PC-3 (cell line): Measurements from ENCODE around the gene CYB5R3. TPM values are rescaled to one million over a fixed set of nuclear protein-coding genes. Genes with fewer than 3 reads are reported as not detected.

Experiments
- ATAC-seq: fragments of 200-7000 bp; cut with Tn5 transposase; 2 replicates; pipeline ENCODE4 v1.9.1; 2020; ENCODE audit warnings: mild to moderate bottlenecking, moderate library complexity
- BruUV-seq: library from RNA; stranded (reverse); fragments of 400-500 nt; replicated peaks from 2 replicates; lab custom pipeline; 2021; lab: Mats Ljungman, UMichigan
- CTCF ChIA-PET: fragments of 300-600 bp; sonication (Branson Sonifier 250); formaldehyde crosslinking; loops from one replicate; lab custom pipeline; 2022; ENCODE audit warnings: antibody characterized with exemption; lab: Charles Lee
- POLR2A ChIA-PET: fragments of 300-600 bp; sonication (Branson Sonifier 250); formaldehyde crosslinking; loops from one replicate; lab custom pipeline; 2022; ENCODE audit warnings: antibody characterized with exemption; ENCODE audit not compliant: unreplicated experiment; lab: Charles Lee
- DNase-seq: peaks from one replicate; pipeline ENCODE4 v3.0.0-alpha.2; 2015
- H2AFZ ChIP-seq: fragments of 300-600 bp; sonication (generic); 2 replicates; pipeline ENCODE4 v1.6.0; 2016; ENCODE audit warnings: antibody characterized with exemption, low read length
- H3F3A ChIP-seq: fragments of 300-600 bp; sonication (generic); one replicate; pipeline ENCODE4 v1.6.0; 2017; ENCODE audit warnings: antibody characterized with exemption, low read length, control low read depth, mild to moderate bottlenecking; ENCODE audit not compliant: unreplicated experiment
- H3K27ac ChIP-seq: fragments of 300-600 bp; sonication (generic); 2 replicates; pipeline ENCODE4 v1.5.1; 2016; ENCODE audit warnings: mild to moderate bottlenecking, low read length
- H3K27me3 ChIP-seq: fragments of 300-600 bp; sonication (generic); 2 replicates; pipeline ENCODE4 v1.6.1; 2016; ENCODE audit warnings: low read length, mixed read lengths
- H3K36me3 ChIP-seq: fragments of 300-600 bp; sonication (generic); 2 replicates; pipeline ENCODE4 v1.6.1; 2016; ENCODE audit warnings: low read depth, mixed run types, low read length, mixed read lengths
- H3K4me1 ChIP-seq: fragments of 300-600 bp; sonication (generic); 2 replicates; pipeline ENCODE4 v1.5.1; 2016; ENCODE audit warnings: low read length; ENCODE audit not compliant: insufficient read depth
- H3K4me2 ChIP-seq: fragments of 300-600 bp; sonication (generic); 2 replicates; pipeline ENCODE4 v1.6.0; 2016; ENCODE audit warnings: low read length
- H3K4me3 ChIP-seq: fragments of 300-600 bp; sonication (generic); 2 replicates; pipeline ENCODE4 v1.5.1; 2016; ENCODE audit warnings: mild to moderate bottlenecking, low read length, mixed read lengths
- H3K79me2 ChIP-seq: fragments of 300-600 bp; sonication (generic); 2 replicates; pipeline ENCODE4 v1.6.1; 2017; ENCODE audit warnings: low read length, mixed read lengths
- H3K9ac ChIP-seq: fragments of 300-600 bp; sonication (generic); 2 replicates; pipeline ENCODE4 v1.6.0; 2016; ENCODE audit warnings: mild to moderate bottlenecking, low read length
- H3K9me2 ChIP-seq: fragments of 300-600 bp; sonication (generic); replicated peaks from 2 replicates; pipeline ENCODE4 v1.6.1; 2016; ENCODE audit warnings: mixed run types, low read length, mixed read lengths
- H3K9me3 ChIP-seq: fragments of 300-600 bp; sonication (generic); 2 replicates; pipeline ENCODE4 v1.6.1; 2016; ENCODE audit warnings: low read length, mixed read lengths
- H4K20me1 ChIP-seq: fragments of 300-600 bp; sonication (generic); 2 replicates; pipeline ENCODE4 v1.6.1; 2016; ENCODE audit warnings: low read length, mixed read lengths
- EZH2 ChIP-seq: fragments of 300-600 bp; sonication (generic); IDR thresholded peaks from one replicate; pipeline ENCODE4 v1.6.1; 2017; ENCODE audit warnings: antibody characterized with exemption, mild to moderate bottlenecking, low read length; ENCODE audit not compliant: unreplicated experiment
- EZH2phosphoT487 ChIP-seq: fragments of 300-600 bp; sonication (generic); IDR thresholded peaks from 2 replicates; pipeline ENCODE4 v1.6.1; 2018; ENCODE audit warnings: mild to moderate bottlenecking, antibody characterized with exemption, low read length, borderline replicate concordance
- intact Hi-C: fragments of 100-400 bp; cut with micrococcal nuclease; formaldehyde crosslinking; loops from 2 replicates; pipeline ENCODE4 v1.9.0; 2023
- total RNA-seq: library from RNA; depleted of rRNA; stranded (reverse); fragments of >200 nt; gene quantifications from 2 replicates; pipeline ENCODE4 v1.2.3, GENCODE V29; 2014
- TF ChIP-seq, protein P1 (sequence below): fragments of 300-600 bp; sonication (generic); conservative IDR thresholded peaks from 2 replicates; pipeline ENCODE4 v1.5.1; 2017; ENCODE audit warnings: antibody characterized with exemption, low read depth, mild to moderate bottlenecking, low read length

CYB5R3 gene
- total RNA-seq, 1 experiment from 2014 or later, result 73.3 TPM

DNA sequence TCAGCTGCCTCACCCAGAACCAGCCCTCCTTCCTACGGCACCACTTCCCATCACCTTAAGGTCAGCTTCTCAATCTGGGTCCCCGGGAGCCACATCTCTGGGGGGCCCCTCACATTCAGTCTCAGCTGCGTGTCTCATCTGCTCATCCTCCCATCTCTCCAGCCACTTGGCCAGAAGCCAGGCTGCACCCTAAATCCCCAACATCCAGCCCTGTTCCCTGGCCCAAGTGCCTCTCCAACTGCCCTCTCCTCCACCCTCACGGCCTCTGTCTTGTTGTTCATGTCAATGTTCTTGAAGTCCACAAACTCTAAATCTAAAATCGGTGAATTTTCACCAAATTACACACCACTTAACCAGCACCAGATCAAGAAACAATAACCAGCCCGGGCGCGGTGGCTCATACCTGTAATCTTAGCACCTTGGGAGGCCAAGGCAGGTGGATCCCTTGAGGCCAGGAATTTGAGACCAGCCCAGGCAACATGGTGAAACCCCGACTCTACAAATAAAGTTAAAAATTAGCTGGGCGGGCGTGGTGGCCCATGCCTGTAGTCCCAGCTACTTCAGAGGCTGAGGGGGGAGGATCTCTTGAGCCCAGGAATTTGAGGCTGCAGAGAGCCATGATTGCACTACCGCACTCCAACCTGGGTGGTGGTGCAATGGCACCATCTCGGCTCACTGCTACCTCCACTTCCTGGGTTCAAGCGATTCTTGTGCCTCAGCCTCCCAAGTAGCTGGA is 37.7 kb upstream of the CYB5R3 start:
- Histone ChIP-seq H2AFZ (no peak overlapping the region), H4K20me1 (no peaks in the 10 kb centered on the region), H3K4me3 (no peak overlapping the region), H3K36me3 (no peaks in the 10 kb centered on the region), H3K27me3 (no peaks in the 10 kb centered on the region), H3K27ac (no peak overlapping the region), H3K4me1 (peaks cover 26% of the 10 kb centered on the region), H3K4me2 (no peak overlapping the region), H3K79me2 (no peaks in the 10 kb centered on the region), H3K9ac (no peak overlapping the region), H3K9me2 (no peaks in the 10 kb centered on the region), H3F3A (no peaks in the 10 kb centered on the region), H3K9me3 (no peaks in the 10 kb centered on the region)
- intact Hi-C loops, result no loop called here
- POLR2A ChIA-PET, result no interaction called here
- TF ChIP-seq, protein P1, sequence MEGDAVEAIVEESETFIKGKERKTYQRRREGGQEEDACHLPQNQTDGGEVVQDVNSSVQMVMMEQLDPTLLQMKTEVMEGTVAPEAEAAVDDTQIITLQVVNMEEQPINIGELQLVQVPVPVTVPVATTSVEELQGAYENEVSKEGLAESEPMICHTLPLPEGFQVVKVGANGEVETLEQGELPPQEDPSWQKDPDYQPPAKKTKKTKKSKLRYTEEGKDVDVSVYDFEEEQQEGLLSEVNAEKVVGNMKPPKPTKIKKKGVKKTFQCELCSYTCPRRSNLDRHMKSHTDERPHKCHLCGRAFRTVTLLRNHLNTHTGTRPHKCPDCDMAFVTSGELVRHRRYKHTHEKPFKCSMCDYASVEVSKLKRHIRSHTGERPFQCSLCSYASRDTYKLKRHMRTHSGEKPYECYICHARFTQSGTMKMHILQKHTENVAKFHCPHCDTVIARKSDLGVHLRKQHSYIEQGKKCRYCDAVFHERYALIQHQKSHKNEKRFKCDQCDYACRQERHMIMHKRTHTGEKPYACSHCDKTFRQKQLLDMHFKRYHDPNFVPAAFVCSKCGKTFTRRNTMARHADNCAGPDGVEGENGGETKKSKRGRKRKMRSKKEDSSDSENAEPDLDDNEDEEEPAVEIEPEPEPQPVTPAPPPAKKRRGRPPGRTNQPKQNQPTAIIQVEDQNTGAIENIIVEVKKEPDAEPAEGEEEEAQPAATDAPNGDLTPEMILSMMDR, result no peak
- TF ChIP-seq EZH2 (no peak), EZH2phosphoT487 (no peak)
- BruUV-seq, result no TSS peak
- ATAC-seq (no peak), DNase-seq (no peak)
- CTCF ChIA-PET, result no interaction called here

DNA sequence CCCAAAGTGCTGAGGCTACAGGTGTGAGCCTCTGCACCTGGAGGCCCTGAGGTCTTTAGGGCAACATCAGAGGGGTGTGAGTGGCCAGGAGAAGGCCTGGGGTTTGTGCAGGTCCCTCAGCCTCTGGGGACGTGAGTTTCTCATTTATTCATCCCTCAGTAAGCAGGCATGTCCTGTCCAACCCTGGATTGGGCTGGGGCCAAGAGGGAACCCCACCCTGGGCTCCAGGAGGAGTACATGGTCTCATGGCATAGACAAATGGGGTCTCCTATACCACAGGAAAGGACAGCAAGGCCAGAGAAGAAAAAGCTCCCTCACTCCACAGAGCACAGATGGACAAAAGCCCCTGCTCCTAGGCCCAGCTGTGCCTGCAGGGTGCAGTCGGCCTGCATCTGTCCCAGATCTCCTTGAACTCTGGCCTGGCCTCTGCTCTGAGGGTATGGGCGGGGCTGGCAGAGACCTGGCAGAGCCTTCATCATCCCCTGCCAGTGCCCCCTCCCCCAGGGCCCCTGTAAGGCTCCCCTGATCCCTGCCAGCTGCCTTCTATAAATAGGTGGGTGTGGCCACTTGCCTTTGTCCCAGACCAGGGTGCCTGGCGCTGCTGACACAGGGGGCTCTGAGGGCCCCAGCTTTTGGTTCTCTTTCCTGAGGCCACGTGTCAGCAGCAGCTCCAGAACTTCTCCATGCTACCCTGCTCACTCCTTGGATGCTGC is 36.9 kb upstream of the CYB5R3 start:
- no TSS peak for BruUV-seq

More for the DNA sequence above, 36.9 kb upstream of the CYB5R3 start:
- H4K20me1 ChIP-seq, result no peaks in the 10 kb centered on the region
- H3K4me3 ChIP-seq, result no peak overlapping the region
- no peak overlapping the region for H3K4me2 ChIP-seq
- H3K27ac ChIP-seq, result no peak overlapping the region
- H3K9me3 ChIP-seq, result no peaks in the 10 kb centered on the region
- CTCF ChIA-PET, result no interaction called here
- peaks cover 26% of the 10 kb centered on the region for H3K4me1 ChIP-seq
- no peak for ATAC-seq
- intact Hi-C loops, result no loop called here
- POLR2A ChIA-PET, result no interaction called here
- no peaks in the 10 kb centered on the region for H3F3A ChIP-seq
- H2AFZ ChIP-seq, result no peak overlapping the region
- no peaks in the 10 kb centered on the region for H3K36me3 ChIP-seq
- H3K79me2 ChIP-seq, result no peaks in the 10 kb centered on the region
- no peaks in the 10 kb centered on the region for H3K9me2 ChIP-seq
- no peak for TF ChIP-seq EZH2phosphoT487
- TF ChIP-seq, protein P1, result no peak
- no peak for TF ChIP-seq EZH2
- H3K27me3 ChIP-seq, result no peaks in the 10 kb centered on the region
- H3K9ac ChIP-seq, result no peak overlapping the region
- no peak for DNase-seq
